HEK293 (cell line): ENCODE results near the gene TESK2.
A peak's percentile ranks its signal among the peaks of the same experiment; 100 is the strongest.

Experiments used
- CTCF ChIA-PET: fragments of 350-600 bp; formaldehyde crosslinking; extraction: SDS; loops from one replicate; lab custom pipeline; 2021; ENCODE audit warnings: antibody characterized with exemption; lab: Yijun Ruan, JAX
- POLR2A ChIA-PET: fragments of 300-600 bp; formaldehyde crosslinking; extraction: SDS; loops from one replicate; lab custom pipeline; 2020; ENCODE audit warnings: antibody characterized with exemption, inconsistent platforms; lab: Yijun Ruan, JAX
- H3K27ac ChIP-seq: fragments of 200-500 bp; sonication (Bioruptor generic); 2 replicates; pipeline ENCODE4 v1.5.1; 2014; ENCODE audit warnings: low read depth, low read length, control low read depth, inconsistent platforms; ENCODE audit errors: extremely low read depth
- H3K36me3 ChIP-seq, 2 experiments: fragments of 200-500 bp in 1 of 2; sonication (Bioruptor generic) in 1 of 2; 1 replicate in 1 of 2; 2 replicates in 1 of 2; pipeline ENCODE4 v1.5.1; 2014 to 2017; ENCODE audit warnings: inconsistent platforms in 2 of 2, low read length in 2 of 2; ENCODE audit not compliant: control insufficient read depth in 2 of 2, insufficient read depth in 1 of 2
- H3K4me1 ChIP-seq: fragments of 200-500 bp; sonication (Bioruptor generic); 2 replicates; pipeline ENCODE4 v1.5.1; 2014; ENCODE audit warnings: mild to moderate bottlenecking, low read length, inconsistent platforms; ENCODE audit not compliant: control insufficient read depth, insufficient read depth
- H3K4me3 ChIP-seq: 2 replicates; pipeline ENCODE4 v1.5.1; 2011; ENCODE audit warnings: low read depth, mild to moderate bottlenecking, control low read depth, low read length, moderate library complexity
- H3K9me3 ChIP-seq: fragments of 200-500 bp; sonication (Bioruptor generic); 2 replicates; pipeline ENCODE4 v1.5.1; 2014; ENCODE audit warnings: low read depth, low read length, inconsistent platforms; ENCODE audit not compliant: control insufficient read depth, insufficient read depth
- HOXA7 ChIP-seq: sonication (generic); formaldehyde crosslinking; IDR thresholded peaks from 2 replicates; pipeline ENCODE4 v1.8.1; 2022; ENCODE audit warnings: missing genetic modification reagents, borderline replicate concordance
- MEIS1 ChIP-seq: sonication (generic); formaldehyde crosslinking; IDR thresholded peaks from 2 replicates; pipeline ENCODE4 v1.8.1; 2022; ENCODE audit warnings: missing genetic modification reagents, mild to moderate bottlenecking, borderline replicate concordance
- REPIN1 ChIP-seq: fragments of 450-650 bp; formaldehyde crosslinking; IDR thresholded peaks from 2 replicates; pipeline ENCODE4 v1.5.1; 2017; ENCODE audit warnings: missing biosample characterization, missing genetic modification characterization, low read depth
- SP7 ChIP-seq: fragments of 450-650 bp; formaldehyde crosslinking; IDR thresholded peaks from 2 replicates; pipeline ENCODE4 v1.5.1; 2016; ENCODE audit warnings: missing biosample characterization, missing genetic modification characterization
- ZBTB20 ChIP-seq: fragments of 450-650 bp; formaldehyde crosslinking; IDR thresholded peaks from 2 replicates; pipeline ENCODE4 v1.5.1; 2016; ENCODE audit warnings: missing biosample characterization, missing genetic modification characterization
- ZNF10 ChIP-seq: fragments of 450-650 bp; formaldehyde crosslinking; IDR thresholded peaks from 2 replicates; pipeline ENCODE4 v1.5.1; 2017; ENCODE audit warnings: missing biosample characterization, missing genetic modification characterization
- ZNF138 ChIP-seq: fragments of 450-650 bp; formaldehyde crosslinking; IDR thresholded peaks from 2 replicates; pipeline ENCODE4 v1.5.1; 2016; ENCODE audit warnings: missing biosample characterization, missing genetic modification characterization, borderline replicate concordance
- ZNF140 ChIP-seq: fragments of 450-650 bp; formaldehyde crosslinking; IDR thresholded peaks from 2 replicates; pipeline ENCODE4 v1.5.1; 2016; ENCODE audit warnings: missing biosample characterization, missing genetic modification characterization
- ZNF175 ChIP-seq: fragments of 450-650 bp; formaldehyde crosslinking; IDR thresholded peaks from 2 replicates; pipeline ENCODE4 v1.5.1; 2016; ENCODE audit warnings: missing biosample characterization, missing genetic modification characterization
- ZNF341 ChIP-seq: fragments of 450-650 bp; formaldehyde crosslinking; IDR thresholded peaks from 2 replicates; pipeline ENCODE4; 2016; ENCODE audit warnings: low read depth, missing biosample characterization, missing genetic modification characterization
- ZNF366 ChIP-seq: fragments of 450-650 bp; formaldehyde crosslinking; conservative IDR thresholded peaks from 2 replicates; pipeline ENCODE4 v1.5.1; 2016; ENCODE audit warnings: missing biosample characterization, missing genetic modification characterization
- ZNF416 ChIP-seq: fragments of 450-650 bp; formaldehyde crosslinking; IDR thresholded peaks from 2 replicates; pipeline ENCODE4 v1.5.1; 2016; ENCODE audit warnings: missing biosample characterization, missing genetic modification characterization
- ZNF433 ChIP-seq: fragments of 450-650 bp; formaldehyde crosslinking; IDR thresholded peaks from 2 replicates; pipeline ENCODE4 v1.5.1; 2016; ENCODE audit warnings: missing biosample characterization, missing genetic modification characterization, low read depth
- ZNF768 ChIP-seq: fragments of 450-650 bp; formaldehyde crosslinking; IDR thresholded peaks from 2 replicates; pipeline ENCODE4 v1.5.1; 2018; ENCODE audit warnings: missing biosample characterization, mild to moderate bottlenecking, missing genetic modification characterization
- ZNF791 ChIP-seq: fragments of 450-650 bp; formaldehyde crosslinking; IDR thresholded peaks from 2 replicates; pipeline ENCODE4 v1.5.1; 2016; ENCODE audit warnings: missing biosample characterization, missing genetic modification characterization
- TF ChIP-seq, protein P1 (sequence below): fragments of 450-650 bp; formaldehyde crosslinking; IDR thresholded peaks from 2 replicates; pipeline ENCODE4 v1.5.1; 2016; ENCODE audit warnings: missing biosample characterization, missing genetic modification characterization
- TF ChIP-seq, protein P2 (sequence below): fragments of 450-650 bp; formaldehyde crosslinking; optimal IDR thresholded peaks from 2 replicates; pipeline ENCODE3; 2016; ENCODE audit warnings: missing biosample characterization, mild to moderate bottlenecking, missing genetic modification characterization
- TF ChIP-seq, protein P3 (sequence below): fragments of 450-650 bp; formaldehyde crosslinking; IDR thresholded peaks from 2 replicates; pipeline ENCODE4 v1.5.1; 2016; ENCODE audit warnings: missing biosample characterization, missing genetic modification characterization
- TF ChIP-seq, protein P4 (sequence below): fragments of 450-650 bp; formaldehyde crosslinking; IDR thresholded peaks from 2 replicates; pipeline ENCODE4 v1.5.1; 2016; ENCODE audit warnings: missing biosample characterization, missing genetic modification characterization
- TF ChIP-seq, protein P5 (sequence below): fragments of 450-650 bp; formaldehyde crosslinking; conservative IDR thresholded peaks from 2 replicates; pipeline ENCODE4 v1.5.1; 2016; ENCODE audit warnings: low read depth, missing biosample characterization, missing genetic modification characterization

The TESK2 gene

DNA sequence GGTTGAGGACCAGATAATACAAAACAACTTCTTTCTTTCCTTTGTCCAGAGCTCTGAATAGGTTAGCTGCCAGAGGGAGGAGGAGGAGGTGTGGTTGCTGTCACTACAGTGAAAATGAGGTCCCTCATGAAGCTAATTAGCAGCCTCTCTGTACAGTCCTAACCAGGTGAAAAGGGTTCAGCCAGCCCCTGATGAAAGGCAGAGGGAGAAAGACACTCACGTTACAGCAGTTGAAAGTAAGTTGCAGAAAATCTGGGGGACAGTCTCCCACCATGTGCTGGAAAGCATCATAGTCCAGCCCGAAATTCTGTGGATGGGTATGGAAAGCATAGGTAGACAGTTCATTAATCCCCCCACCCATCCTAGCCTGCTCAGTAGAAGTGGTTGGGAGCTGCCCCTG lies 144.5 kb downstream of the TESK2 start:
- TF ChIP-seq ZNF791: no peak
- TF ChIP-seq ZNF10: peak; percentile 89
- POLR2A ChIA-PET: no interaction called here
- Histone ChIP-seq H3K27ac (no peak overlapping the region), H3K36me3 (peaks cover 0 to 55% of the 10 kb centered on the region in 2 experiments; a peak in 2 of 3 replicates), H3K4me1 (no peaks in the 10 kb centered on the region), H3K4me3 (no peak overlapping the region), H3K9me3 (no peaks in the 10 kb centered on the region)
- CTCF ChIA-PET: interaction anchor here (1.0 to 2.0 kb wide), 2 partner anchors 147 to 154 kb away, joined by 3 to 5 read pairs; no protein-coding TSS in a partner anchor

DNA sequence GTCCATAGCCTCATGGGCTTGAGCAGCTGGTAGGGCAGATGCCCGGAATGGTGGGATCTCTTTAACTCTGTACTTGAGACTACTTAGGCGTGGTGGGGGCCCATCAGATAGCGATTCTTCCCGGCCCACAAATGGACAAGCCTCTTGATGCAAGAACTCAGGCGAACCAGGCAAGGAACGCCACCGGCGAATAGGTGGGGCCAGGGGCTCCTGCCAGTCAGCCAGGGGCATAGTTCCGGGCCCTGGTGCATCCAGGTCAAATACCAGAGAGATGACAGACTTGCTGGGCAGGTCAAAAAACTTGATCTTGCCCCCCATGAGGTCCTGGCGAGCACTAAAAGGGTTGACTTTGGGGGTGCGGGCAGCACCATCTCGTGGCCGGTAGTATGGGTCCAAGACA lies 145.9 kb downstream of the TESK2 start:
- CTCF ChIA-PET: interaction anchor here (1.5 to 2.0 kb wide), 2 partner anchors 148 kb away, joined by 4 to 5 read pairs; no protein-coding TSS in a partner anchor
- Histone ChIP-seq H3K36me3 (peaks cover 0 to 63% of the 10 kb centered on the region in 2 experiments; a peak in 2 of 3 replicates), H3K9me3 (no peaks in the 10 kb centered on the region), H3K27ac (no peak overlapping the region), H3K4me1 (no peaks in the 10 kb centered on the region), H3K4me3 (no peak overlapping the region)
- POLR2A ChIA-PET: interaction anchor here (0.8 kb wide), 1 partner anchor 146 kb away, joined by 3 read pairs; the partner anchor contains the start of gene TESK2
- TF ChIP-seq, protein P1, sequence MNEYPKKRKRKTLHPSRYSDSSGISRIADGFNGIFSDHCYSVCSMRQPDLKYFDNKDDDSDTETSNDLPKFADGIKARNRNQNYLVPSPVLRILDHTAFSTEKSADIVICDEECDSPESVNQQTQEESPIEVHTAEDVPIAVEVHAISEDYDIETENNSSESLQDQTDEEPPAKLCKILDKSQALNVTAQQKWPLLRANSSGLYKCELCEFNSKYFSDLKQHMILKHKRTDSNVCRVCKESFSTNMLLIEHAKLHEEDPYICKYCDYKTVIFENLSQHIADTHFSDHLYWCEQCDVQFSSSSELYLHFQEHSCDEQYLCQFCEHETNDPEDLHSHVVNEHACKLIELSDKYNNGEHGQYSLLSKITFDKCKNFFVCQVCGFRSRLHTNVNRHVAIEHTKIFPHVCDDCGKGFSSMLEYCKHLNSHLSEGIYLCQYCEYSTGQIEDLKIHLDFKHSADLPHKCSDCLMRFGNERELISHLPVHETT: no peak
- TF ChIP-seq ZBTB20 (tag by site-specific recombination) (no peak), MEIS1 (CRISPR knock-in tag) (no peak), ZNF341 (no peak), SP7 (tag by site-specific recombination) (no peak), ZNF768 (tag by site-specific recombination) (no peak), ZNF140 (tag by site-specific recombination) (no peak), ZNF366 (tag by site-specific recombination) (no peak), REPIN1 (tag by site-specific recombination) (no peak), HOXA7 (CRISPR knock-in tag) (no peak), ZNF138 (tag by site-specific recombination) (no peak), ZNF175 (no peak), ZNF433 (tag by site-specific recombination) (no peak), ZNF416 (tag by site-specific recombination) (no peak)
- TF ChIP-seq, protein P2, sequence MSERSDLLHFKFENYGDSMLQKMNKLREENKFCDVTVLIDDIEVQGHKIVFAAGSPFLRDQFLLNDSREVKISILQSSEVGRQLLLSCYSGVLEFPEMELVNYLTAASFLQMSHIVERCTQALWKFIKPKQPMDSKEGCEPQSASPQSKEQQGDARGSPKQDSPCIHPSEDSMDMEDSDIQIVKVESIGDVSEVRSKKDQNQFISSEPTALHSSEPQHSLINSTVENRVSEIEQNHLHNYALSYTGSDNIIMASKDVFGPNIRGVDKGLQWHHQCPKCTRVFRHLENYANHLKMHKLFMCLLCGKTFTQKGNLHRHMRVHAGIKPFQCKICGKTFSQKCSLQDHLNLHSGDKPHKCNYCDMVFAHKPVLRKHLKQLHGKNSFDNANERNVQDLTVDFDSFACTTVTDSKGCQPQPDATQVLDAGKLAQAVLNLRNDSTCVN (tag by site-specific recombination): no peak
- TF ChIP-seq, protein P3, sequence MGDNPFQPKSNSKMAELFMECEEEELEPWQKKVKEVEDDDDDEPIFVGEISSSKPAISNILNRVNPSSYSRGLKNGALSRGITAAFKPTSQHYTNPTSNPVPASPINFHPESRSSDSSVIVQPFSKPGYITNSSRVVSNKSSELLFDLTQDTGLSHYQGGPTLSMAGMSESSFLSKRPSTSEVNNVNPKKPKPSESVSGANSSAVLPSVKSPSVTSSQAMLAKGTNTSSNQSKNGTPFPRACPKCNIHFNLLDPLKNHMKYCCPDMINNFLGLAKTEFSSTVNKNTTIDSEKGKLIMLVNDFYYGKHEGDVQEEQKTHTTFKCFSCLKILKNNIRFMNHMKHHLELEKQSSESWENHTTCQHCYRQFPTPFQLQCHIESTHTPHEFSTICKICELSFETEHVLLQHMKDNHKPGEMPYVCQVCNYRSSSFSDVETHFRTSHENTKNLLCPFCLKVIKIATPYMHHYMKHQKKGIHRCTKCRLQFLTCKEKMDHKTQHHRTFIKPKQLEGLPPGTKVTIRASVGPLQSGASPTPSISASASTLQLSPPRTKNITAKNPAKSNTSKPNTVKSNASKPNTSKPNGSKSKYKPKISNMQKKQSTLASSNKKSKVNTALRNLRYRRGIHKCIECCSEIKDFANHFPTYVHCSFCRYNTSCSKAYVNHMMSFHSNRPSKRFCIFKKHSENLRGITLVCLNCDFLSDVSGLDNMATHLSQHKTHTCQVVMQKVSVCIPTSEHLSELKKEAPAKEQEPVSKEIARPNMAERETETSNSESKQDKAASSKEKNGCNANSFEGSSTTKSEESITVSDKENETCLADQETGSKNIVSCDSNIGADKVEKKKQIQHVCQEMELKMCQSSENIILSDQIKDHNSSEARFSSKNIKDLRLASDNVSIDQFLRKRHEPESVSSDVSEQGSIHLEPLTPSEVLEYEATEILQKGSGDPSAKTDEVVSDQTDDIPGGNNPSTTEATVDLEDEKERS: no peak
- TF ChIP-seq, protein P4, sequence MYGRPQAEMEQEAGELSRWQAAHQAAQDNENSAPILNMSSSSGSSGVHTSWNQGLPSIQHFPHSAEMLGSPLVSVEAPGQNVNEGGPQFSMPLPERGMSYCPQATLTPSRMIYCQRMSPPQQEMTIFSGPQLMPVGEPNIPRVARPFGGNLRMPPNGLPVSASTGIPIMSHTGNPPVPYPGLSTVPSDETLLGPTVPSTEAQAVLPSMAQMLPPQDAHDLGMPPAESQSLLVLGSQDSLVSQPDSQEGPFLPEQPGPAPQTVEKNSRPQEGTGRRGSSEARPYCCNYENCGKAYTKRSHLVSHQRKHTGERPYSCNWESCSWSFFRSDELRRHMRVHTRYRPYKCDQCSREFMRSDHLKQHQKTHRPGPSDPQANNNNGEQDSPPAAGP (tag by site-specific recombination): no peak
- TF ChIP-seq, protein P5, sequence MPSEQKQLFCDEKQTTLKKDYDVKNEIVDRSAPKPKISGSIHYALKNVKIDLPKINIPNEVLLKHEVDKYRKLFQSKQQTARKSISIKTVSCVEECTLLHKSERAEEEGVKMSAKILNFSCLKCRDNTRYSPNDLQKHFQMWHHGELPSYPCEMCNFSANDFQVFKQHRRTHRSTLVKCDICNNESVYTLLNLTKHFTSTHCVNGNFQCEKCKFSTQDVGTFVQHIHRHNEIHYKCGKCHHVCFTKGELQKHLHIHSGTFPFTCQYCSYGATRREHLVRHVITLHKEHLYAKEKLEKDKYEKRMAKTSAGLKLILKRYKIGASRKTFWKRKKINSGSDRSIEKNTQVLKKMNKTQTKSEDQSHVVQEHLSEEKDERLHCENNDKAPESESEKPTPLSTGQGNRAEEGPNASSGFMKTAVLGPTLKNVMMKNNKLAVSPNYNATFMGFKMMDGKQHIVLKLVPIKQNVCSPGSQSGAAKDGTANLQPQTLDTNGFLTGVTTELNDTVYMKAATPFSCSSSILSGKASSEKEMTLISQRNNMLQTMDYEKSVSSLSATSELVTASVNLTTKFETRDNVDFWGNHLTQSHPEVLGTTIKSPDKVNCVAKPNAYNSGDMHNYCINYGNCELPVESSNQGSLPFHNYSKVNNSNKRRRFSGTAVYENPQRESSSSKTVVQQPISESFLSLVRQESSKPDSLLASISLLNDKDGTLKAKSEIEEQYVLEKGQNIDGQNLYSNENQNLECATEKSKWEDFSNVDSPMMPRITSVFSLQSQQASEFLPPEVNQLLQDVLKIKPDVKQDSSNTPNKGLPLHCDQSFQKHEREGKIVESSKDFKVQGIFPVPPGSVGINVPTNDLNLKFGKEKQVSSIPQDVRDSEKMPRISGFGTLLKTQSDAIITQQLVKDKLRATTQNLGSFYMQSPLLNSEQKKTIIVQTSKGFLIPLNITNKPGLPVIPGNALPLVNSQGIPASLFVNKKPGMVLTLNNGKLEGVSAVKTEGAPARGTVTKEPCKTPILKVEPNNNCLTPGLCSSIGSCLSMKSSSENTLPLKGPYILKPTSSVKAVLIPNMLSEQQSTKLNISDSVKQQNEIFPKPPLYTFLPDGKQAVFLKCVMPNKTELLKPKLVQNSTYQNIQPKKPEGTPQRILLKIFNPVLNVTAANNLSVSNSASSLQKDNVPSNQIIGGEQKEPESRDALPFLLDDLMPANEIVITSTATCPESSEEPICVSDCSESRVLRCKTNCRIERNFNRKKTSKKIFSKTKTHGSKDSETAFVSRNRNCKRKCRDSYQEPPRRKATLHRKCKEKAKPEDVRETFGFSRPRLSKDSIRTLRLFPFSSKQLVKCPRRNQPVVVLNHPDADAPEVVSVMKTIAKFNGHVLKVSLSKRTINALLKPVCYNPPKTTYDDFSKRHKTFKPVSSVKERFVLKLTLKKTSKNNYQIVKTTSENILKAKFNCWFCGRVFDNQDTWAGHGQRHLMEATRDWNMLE (tag by site-specific recombination): no peak
